Lower leg skin (tissue), 4 donors: ENCODE results near the gene NRF1. TPM values are rescaled to one million over a fixed set of nuclear protein-coding genes. Genes with fewer than 3 reads are reported as not detected.

Source experiments
- DNase-seq, 2 donors: peaks; one replicate each; pipeline ENCODE4 v3.0.0-alpha.2; 2019; ENCODE audit warnings: low spot score in 2 of 2
- H3K4me3 ChIP-seq: fragments of 200-600 bp; sonication (generic); 2 replicates; pipeline ENCODE4 v1.5.1; 2017; ENCODE audit warnings: mild to moderate bottlenecking, low read depth; ENCODE audit not compliant: poor library complexity, severe bottlenecking
- POLR2A ChIP-seq, 2 donors: fragments of 450-650 bp; IDR thresholded peaks; one replicate each; pipeline ENCODE4 v1.6.1; 2016 to 2017; ENCODE audit warnings: antibody characterized with exemption in 2 of 2, mild to moderate bottlenecking in 1 of 2, moderate library complexity in 1 of 2
- WGBS, 2 donors: methylation state at CpG; one replicate each; pipeline ENCODE4 v1.1.5; 2018; 5-methylcytosine and 5-hydroxymethylcytosine counted together
- intact Hi-C: fragments of 100-400 bp; cut with DNase I; formaldehyde crosslinking; loops from one replicate; pipeline ENCODE4 v1.15.0; 2023; ENCODE audit warnings: low total_unique reads
- total RNA-seq, 4 donors: library from RNA; depleted of rRNA; stranded (reverse); fragments of >200 nt; gene quantifications; one replicate each; pipeline ENCODE4 v1.1.0, GENCODE V29; 2016
- TF ChIP-seq, protein P1 (sequence below), 3 donors: fragments of 450-650 bp; IDR thresholded peaks; one replicate each; pipeline ENCODE4 v1.5.1; 2016; ENCODE audit warnings: antibody characterized with exemption in 3 of 3, mild to moderate bottlenecking in 3 of 3, moderate library complexity in 2 of 3

NRF1 gene
- total RNA-seq, 4 donors from 2014 or later: 16.4 to 22.6 (median 18.9) TPM

DNA sequence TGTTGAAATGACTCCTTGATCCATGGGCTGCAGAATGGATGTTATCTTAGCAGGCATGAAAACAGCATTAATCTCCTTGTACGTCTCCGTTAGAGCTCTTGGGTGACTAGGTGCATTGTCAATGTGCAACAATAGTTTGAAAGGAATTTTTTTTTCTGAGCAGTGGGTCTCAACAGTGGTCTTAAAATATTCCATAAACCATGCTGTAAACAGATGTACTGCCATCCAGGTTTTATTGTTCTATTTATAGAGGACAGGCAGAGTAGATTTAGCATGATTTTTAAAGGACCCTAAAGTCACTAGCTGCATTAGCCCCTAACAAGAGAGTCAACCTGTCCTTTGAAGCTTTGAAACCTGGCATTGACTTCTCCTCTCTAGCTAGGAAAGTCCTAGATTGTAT is 64.0 kb downstream of the NRF1 start:
- intact Hi-C loops: no loop called here
- WGBS, 2 donors: 98 to 100% methylated on average over 2 of the region's 2 CpGs
- TF ChIP-seq, protein P1, sequence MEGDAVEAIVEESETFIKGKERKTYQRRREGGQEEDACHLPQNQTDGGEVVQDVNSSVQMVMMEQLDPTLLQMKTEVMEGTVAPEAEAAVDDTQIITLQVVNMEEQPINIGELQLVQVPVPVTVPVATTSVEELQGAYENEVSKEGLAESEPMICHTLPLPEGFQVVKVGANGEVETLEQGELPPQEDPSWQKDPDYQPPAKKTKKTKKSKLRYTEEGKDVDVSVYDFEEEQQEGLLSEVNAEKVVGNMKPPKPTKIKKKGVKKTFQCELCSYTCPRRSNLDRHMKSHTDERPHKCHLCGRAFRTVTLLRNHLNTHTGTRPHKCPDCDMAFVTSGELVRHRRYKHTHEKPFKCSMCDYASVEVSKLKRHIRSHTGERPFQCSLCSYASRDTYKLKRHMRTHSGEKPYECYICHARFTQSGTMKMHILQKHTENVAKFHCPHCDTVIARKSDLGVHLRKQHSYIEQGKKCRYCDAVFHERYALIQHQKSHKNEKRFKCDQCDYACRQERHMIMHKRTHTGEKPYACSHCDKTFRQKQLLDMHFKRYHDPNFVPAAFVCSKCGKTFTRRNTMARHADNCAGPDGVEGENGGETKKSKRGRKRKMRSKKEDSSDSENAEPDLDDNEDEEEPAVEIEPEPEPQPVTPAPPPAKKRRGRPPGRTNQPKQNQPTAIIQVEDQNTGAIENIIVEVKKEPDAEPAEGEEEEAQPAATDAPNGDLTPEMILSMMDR (IDR thresholded peaks at IDR 0.05): no peak
- no peak for TF ChIP-seq POLR2A (IDR thresholded peaks at IDR 0.05)
- H3K4me3 ChIP-seq: no peak overlapping the region
- DNase-seq: no peak

DNA sequence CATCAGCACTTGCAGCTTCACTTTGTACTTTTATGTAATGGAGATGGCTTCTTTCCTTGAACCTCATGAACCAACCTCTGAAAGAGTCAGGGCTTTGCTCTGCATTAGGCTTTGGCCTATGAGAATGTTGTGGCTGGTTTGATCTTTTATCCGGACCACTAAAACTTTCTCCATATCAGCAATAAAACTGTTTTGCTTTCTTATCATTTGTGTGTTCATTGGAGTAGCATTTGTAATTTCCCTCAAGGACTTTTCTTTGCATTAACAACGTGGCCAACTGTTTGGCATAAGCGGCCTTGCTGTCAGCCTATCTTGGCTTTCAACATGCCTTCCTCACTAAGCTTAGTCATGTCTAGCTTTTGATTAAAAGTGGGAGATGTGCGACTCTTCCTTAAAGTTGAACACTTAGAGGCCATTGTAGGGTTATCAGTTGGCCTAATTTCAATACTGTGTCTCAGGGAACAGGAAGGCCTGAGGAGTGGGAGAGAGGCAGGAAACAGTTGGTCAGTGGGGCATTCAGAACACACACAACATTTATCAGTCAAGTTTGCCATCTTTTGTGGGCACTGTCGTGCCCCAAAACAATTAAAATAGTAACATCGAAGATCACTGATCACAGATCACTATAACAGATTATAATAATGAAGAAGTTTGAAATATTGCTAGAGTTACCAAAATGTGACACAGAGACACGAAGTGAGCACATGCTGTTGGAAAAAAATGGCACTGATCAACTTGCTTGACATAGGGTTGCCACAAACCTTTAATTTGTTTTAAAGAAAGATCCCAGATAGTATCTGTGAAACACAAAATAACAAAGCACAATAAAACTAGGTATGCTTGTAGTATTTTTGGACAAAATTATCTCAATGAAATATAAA is 64.7 kb downstream of the NRF1 start:
- no peak for DNase-seq
- TF ChIP-seq, protein P1 (IDR thresholded peaks at IDR 0.05): no peak
- no peak for TF ChIP-seq POLR2A (IDR thresholded peaks at IDR 0.05)
- H3K4me3 ChIP-seq: no peak overlapping the region
- WGBS, 2 donors: 95 to 97% methylated on average over 7 of the region's 7 CpGs
- intact Hi-C loops: no loop called here

DNA sequence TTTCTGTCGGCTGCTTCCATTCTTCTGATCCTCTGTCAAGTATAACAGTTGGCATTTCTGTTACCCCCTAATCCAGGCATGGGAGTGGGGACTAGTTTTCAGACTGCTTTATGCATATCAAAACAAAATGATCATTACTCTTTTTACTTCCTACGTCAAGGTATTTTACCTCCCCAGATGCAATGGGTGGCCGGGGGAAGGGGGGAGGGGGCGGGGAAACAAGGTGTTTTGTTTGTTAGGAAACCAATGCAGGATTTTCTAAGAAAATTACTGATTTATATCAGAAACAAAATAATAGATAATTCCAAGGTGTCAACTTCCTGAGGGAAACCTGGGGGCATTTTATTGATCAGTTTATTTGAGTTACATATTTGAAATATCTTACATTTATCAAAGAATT is 66.3 kb downstream of the NRF1 start:
- 86 to 96% methylated on average over 4 of the region's 4 CpGs for WGBS, 2 donors
- no peak for DNase-seq
- no peak overlapping the region for H3K4me3 ChIP-seq
- intact Hi-C loops: no loop called here
- TF ChIP-seq POLR2A (IDR thresholded peaks at IDR 0.05): no peak
- TF ChIP-seq, protein P1 (IDR thresholded peaks at IDR 0.05): no peak

DNA sequence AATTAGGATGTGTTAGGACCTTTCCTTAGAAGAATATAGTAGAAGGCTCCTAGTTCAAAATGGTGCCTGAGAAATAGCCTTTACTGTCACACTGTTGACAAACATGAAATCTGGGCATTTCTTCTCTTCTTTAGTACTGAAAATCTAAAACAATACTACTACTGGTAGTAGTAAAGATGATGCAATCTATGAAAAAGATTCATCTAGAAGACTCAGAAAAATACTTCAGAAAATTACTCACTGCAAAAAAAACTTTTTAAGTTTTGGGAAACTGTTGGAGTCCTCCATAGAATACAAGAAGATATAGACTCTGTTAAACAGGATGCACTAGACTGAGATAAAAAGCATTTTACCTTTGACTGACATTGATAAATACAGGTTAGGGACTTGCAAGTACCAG is 67.1 kb downstream of the NRF1 start:
- no peak overlapping the region for H3K4me3 ChIP-seq
- no peak for TF ChIP-seq POLR2A (IDR thresholded peaks at IDR 0.05)
- TF ChIP-seq, protein P1 (IDR thresholded peaks at IDR 0.05): no peak
- intact Hi-C loops: no loop called here
- no peak for DNase-seq

DNA sequence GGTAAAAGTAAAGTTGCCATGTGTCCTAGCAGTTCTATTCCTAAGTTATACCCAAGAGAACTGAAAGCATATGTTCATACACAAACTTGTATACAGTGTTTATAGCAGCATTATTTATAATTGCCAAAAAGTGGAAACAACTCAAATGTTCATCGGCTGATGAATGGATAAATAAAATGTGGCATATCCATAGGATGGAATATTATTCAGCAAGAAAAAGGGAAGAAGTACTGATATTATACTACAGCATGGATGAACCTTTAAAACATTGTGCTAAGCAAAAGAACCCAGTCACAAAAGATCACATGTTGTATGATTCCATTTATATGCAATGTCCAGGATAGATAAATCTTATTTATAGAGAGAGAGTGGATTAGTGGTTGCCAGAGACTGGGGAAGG is 68.9 kb downstream of the NRF1 start:
- no peak for DNase-seq
- WGBS, 2 donors: 100% methylated on average over 1 of the region's 1 CpG
- no peak overlapping the region for H3K4me3 ChIP-seq
- TF ChIP-seq POLR2A (IDR thresholded peaks at IDR 0.05): no peak
- TF ChIP-seq, protein P1 (IDR thresholded peaks at IDR 0.05): no peak
- intact Hi-C loops: no loop called here

DNA sequence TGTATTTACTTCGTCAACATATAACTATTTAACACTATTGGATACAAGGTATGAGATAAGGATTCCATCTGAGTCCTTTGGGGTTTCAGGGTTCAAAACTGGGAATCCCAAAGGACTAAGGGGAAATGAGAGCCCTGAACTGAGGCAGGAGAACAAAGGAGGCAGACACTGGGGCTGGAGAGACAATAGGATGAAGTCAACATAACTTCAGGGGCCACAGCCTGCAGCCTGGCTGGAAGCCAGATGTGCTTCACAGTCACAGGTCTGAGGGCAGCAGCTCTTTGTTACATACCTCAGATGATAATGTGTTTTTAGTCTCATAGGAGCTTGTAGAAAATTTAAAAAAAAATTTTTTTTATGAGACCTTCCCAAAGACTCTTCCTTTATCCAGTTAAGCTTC is 73.3 kb downstream of the NRF1 start:
- no peak for TF ChIP-seq POLR2A (IDR thresholded peaks at IDR 0.05)
- TF ChIP-seq, protein P1 (IDR thresholded peaks at IDR 0.05): no peak
- DNase-seq: no peak
- no peak overlapping the region for H3K4me3 ChIP-seq
- intact Hi-C loops: no loop called here
- WGBS, 2 donors: 90 to 97% methylated on average over 1 of the region's 1 CpG
